ENCODE results near the gene SLC4A4.

GRCh38 chr4:71294301-71294700 is 44.5 kb upstream of the SLC4A4 start:
- no peak for TF ChIP-seq CTCF (IDR thresholded peaks at IDR 0.05; ENCODE audit: low read depth, low read length)
- TF ChIP-seq POLR2A (IDR thresholded peaks at IDR 0.05; ENCODE audit: extremely low read depth, insufficient read length): no peak
- no peak for TF ChIP-seq MAX (IDR thresholded peaks at IDR 0.05; ENCODE audit: low read depth, low read length)
